Gastroesophageal sphincter (tissue), 4 donors: ENCODE data around the gene CCL16. TPM values are rescaled to one million over a fixed set of nuclear protein-coding genes. Genes with fewer than 3 reads are reported as not detected.

Source experiments
- ATAC-seq: fragments of 150-250 bp; one replicate; pipeline ENCODE4 v1.9.1; 2016; ENCODE audit warnings: mild to moderate bottlenecking, moderate library complexity
- H3K27ac ChIP-seq, 4 donors: fragments of 200-600 bp; sonication (generic) in 3 of 4; 1 replicate in 3 of 4; 2 replicates in 1 of 4; pipeline ENCODE4 v1.5.1; 2016 to 2019
- H3K27me3 ChIP-seq: fragments of 200-600 bp; sonication (generic); one replicate; pipeline ENCODE4 v1.5.1; 2019
- H3K36me3 ChIP-seq, 2 donors: fragments of 200-600 bp; sonication (generic); one replicate each; pipeline ENCODE4 v1.5.1; 2019; ENCODE audit warnings: control low read depth in 1 of 2
- H3K4me1 ChIP-seq, 3 donors: fragments of 200-600 bp; sonication (generic); 1 replicate in 2 of 3; 2 replicates in 1 of 3; pipeline ENCODE4 v1.5.1; 2016 to 2019; ENCODE audit warnings: control low read depth in 2 of 3
- H3K4me3 ChIP-seq, 2 donors: fragments of 200-600 bp; sonication (generic); one replicate each; pipeline ENCODE4 v1.5.1; 2019; ENCODE audit warnings: mild to moderate bottlenecking in 1 of 2, moderate library complexity in 1 of 2
- H3K9me3 ChIP-seq, 3 donors: fragments of 200-600 bp; sonication (generic); one replicate each; pipeline ENCODE4 v1.5.1; 2017 to 2019; ENCODE audit warnings: control low read depth in 2 of 3
- EP300 ChIP-seq: sonication (generic); formaldehyde crosslinking; IDR thresholded peaks from one replicate; pipeline ENCODE4 v1.6.1; 2017; ENCODE audit warnings: antibody characterized with exemption, mild to moderate bottlenecking
- POLR2A ChIP-seq, 2 donors: fragments of 450-650 bp; IDR thresholded peaks; one replicate each; pipeline ENCODE4 v1.6.1; 2017; ENCODE audit warnings: antibody characterized with exemption in 2 of 2, mild to moderate bottlenecking in 2 of 2, moderate library complexity in 1 of 2
- POLR2AphosphoS5 ChIP-seq: sonication (generic); formaldehyde crosslinking; IDR thresholded peaks from one replicate; pipeline ENCODE4 v1.6.1; 2017; ENCODE audit warnings: antibody characterized with exemption
- WGBS, 2 donors: methylation state at CpG; one replicate each; pipeline ENCODE4 v1.1.5; 2018; ENCODE audit warnings: low coverage in 1 of 2; 5-methylcytosine and 5-hydroxymethylcytosine counted together
- total RNA-seq, 4 donors: library from RNA; depleted of rRNA; stranded (reverse); fragments of >200 nt; gene quantifications; one replicate each; pipeline ENCODE4 v1.1.0, GENCODE V29; 2016
- TF ChIP-seq, protein P1 (sequence below), 4 experiments: fragments of 200-600 bp in 2 of 4; fragments of 450-650 bp in 2 of 4; sonication (generic) in 1 of 4; IDR thresholded peaks; one replicate each; pipeline ENCODE4 v1.5.1; 2017 to 2019; ENCODE audit warnings: antibody characterized with exemption in 4 of 4, mild to moderate bottlenecking in 2 of 4, moderate library complexity in 2 of 4

Gene CCL16
- total RNA-seq, 4 donors from 2014 or later: not detected

DNA sequence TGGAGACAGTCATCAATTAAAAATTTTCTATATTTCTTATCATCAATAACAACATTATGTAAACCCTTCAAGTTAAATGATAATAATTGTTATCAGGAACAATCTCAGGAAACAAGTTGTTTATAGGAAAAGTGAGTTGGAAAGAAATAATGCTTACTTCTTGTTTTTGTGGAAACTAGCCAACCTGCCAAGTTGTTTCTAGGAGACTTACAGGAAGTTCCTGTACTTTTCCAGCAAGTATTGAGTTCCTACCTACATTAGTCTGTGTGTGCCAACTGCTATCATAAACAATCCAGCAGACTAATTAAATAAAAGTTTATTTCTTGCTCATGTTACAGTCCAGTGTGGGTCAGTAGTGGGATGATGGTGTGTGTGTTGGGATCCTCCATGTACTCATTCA is 6.9 kb upstream of the CCL16 start:
- Histone ChIP-seq H3K9me3 (peaks cover 0 to 14% (median 0%) of the 10 kb centered on the region in 3 donors), H3K36me3 (no peaks in the 10 kb centered on the region), H3K27me3 (peaks cover 7% of the 10 kb centered on the region), H3K4me1 (peaks cover 0 to 6% (median 0%) of the 10 kb centered on the region in 3 donors), H3K27ac (no peak overlapping the region), H3K4me3 (no peak overlapping the region)
- ATAC-seq: no peak
- no peak for TF ChIP-seq EP300

DNA sequence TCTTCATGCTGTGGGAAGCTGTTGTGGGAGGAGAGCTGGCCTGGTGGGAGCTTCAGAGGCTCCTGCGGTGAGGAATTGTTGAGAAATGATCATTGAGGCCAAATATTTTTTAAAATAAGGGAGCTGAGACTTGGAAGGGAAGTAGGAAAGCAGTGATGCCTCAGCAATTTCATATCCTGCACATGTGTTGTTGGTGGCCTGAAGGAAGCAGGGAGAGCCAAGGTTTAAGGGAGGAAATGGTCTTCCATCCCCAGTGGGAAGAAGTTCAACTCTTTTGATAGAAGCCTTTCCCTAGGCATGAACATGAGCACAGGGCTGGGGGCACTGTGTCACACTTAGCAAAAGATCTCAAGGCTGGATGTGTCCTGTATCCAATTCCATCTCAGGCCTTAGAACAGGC is 5.3 kb upstream of the CCL16 start, which contains the start of gene CCL14:
TSS of gene CCL14 (minus strand) at position 87 of the 400 bp plus-strand sequence. CDS start at position 7, 80 bp downstream.
- Histone ChIP-seq H3K4me1 (peaks cover 0 to 6% (median 0%) of the 10 kb centered on the region in 3 donors), H3K4me3 (peak within 1 kb of the TSS in 1 of 2 donors; percentile 38), H3K27ac (peak within 1 kb of the TSS in 3 of 4 donors; percentile 32 to 42 (median 35)), H3K9me3 (peaks cover 0 to 14% (median 0%) of the 10 kb centered on the region in 3 donors), H3K36me3 (no peaks in the 10 kb centered on the region), H3K27me3 (peaks cover 5% of the 10 kb centered on the region)
- ATAC-seq: no peak
- TF ChIP-seq POLR2AphosphoS5 (no peak), POLR2A (IDR thresholded peaks at IDR 0.05) (no peak), EP300 (no peak)
- TF ChIP-seq, protein P1, sequence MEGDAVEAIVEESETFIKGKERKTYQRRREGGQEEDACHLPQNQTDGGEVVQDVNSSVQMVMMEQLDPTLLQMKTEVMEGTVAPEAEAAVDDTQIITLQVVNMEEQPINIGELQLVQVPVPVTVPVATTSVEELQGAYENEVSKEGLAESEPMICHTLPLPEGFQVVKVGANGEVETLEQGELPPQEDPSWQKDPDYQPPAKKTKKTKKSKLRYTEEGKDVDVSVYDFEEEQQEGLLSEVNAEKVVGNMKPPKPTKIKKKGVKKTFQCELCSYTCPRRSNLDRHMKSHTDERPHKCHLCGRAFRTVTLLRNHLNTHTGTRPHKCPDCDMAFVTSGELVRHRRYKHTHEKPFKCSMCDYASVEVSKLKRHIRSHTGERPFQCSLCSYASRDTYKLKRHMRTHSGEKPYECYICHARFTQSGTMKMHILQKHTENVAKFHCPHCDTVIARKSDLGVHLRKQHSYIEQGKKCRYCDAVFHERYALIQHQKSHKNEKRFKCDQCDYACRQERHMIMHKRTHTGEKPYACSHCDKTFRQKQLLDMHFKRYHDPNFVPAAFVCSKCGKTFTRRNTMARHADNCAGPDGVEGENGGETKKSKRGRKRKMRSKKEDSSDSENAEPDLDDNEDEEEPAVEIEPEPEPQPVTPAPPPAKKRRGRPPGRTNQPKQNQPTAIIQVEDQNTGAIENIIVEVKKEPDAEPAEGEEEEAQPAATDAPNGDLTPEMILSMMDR (IDR thresholded peaks at IDR 0.05): no peak
- 0 to 67% methylated on average over 1 of the region's 1 CpG for WGBS, 2 donors

DNA sequence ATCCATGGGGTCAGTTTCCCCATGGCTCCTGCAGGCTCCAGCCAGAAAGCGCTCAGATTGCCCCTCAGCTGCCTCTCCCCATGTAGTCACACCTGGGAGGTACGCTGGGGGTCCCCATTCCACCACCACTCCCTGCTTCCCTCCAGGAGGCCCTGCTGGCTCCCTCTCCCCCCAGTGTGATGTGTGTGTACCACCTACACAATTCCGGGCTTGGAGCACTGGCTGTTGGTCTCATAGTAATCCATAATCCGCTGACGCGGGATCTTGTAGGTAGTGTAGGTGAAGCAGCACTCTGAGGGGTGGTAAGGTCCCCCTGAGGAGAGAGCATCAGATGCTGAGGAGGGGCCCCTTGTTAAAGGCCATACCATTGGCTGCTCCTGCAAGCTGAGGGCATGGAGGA is 2.8 kb upstream of the CCL16 start:
- Histone ChIP-seq H3K4me1 (peaks cover 0 to 6% (median 0%) of the 10 kb centered on the region in 3 donors), H3K4me3 (peak overlapping the region in 1 of 2 donors; percentile 38), H3K36me3 (no peaks in the 10 kb centered on the region), H3K27ac (no peak overlapping the region), H3K9me3 (peaks cover 0 to 8% (median 0%) of the 10 kb centered on the region in 3 donors), H3K27me3 (peaks cover 4% of the 10 kb centered on the region)
- 93% methylated on average over 6 of the region's 6 CpGs; no CpG with 5 or more reads in 1 of the 2 donors for WGBS, 2 donors
- ATAC-seq: no peak
- TF ChIP-seq POLR2A (IDR thresholded peaks at IDR 0.05) (no peak), EP300 (no peak), POLR2AphosphoS5 (no peak)
- TF ChIP-seq, protein P1 (IDR thresholded peaks at IDR 0.05): no peak

DNA sequence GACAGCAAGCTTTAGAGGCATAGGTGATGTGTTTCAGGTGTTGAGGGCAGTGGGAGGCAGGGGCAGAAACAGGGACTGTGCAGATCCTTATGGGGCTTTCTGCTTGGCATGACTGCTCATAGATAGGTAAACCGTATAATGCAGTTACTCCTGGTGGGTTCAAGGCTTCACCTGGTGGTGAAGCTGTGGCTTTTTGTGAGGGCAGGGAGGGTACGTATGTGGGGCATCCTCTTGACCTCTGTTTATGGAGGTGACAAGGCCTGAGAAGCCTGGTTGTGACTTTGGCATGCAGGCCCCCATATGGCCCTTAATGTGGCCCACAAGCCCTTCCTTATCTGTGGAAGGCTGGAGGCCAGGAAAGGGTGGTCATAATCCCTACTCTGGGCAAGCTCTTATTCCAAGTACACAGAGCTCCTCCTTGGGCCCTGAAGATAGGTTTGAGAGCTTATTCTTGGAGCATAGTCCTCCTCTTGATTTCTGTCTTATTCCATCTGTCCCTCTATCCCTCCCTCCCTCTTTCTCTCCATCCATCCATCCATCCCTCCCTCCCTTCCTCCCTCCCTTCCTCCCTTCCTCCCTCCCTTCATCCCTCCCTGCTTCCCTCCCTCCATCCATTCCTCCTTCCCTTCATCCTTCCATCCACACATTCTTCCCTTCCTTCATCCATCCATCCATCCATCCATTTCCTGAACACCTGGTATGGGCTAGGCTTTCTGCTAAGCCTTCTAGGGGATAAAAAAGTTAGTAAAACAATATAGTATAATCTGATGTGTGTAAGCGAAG is 1.3 kb upstream of the CCL16 start:
- no peak for ATAC-seq

DNA sequence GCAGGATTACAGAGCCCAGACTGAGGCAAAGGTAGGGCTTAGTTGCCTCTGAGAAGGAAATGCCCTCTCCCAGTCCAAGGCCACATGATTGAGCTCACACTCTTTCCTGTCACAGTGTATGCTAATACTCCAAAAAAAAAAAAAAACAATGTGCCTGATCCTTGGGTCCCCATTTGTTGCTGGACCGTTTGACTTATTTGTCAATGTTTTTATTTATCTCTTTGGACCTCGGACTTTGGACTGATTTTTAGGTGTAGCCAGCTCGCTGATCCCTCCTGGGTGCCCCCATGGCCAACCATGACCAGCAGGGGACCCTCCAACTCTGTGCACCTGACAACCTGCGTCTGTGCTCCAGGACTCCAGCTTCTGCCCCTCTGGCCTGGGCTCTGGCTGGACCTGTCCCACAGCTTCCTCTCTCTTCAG is 622 bp upstream of the CCL16 start:
- TF ChIP-seq POLR2A (IDR thresholded peaks at IDR 0.05): no peak
- TF ChIP-seq POLR2AphosphoS5: no peak
- ATAC-seq: no peak
- H3K4me3 ChIP-seq: no peak overlapping the region
- H3K4me1 ChIP-seq: no peaks in the 10 kb centered on the region
- H3K36me3 ChIP-seq: no peaks in the 10 kb centered on the region
- H3K27ac ChIP-seq: no peak overlapping the region
- 65 to 80% methylated on average over 1 to 2 of the region's 4 CpGs for WGBS, 2 donors
- peaks cover 18% of the 10 kb centered on the region for H3K27me3 ChIP-seq
- no peaks in the 10 kb centered on the region for H3K9me3 ChIP-seq

More for the DNA sequence above, 1.3 kb upstream of the CCL16 start:
- H3K27me3 ChIP-seq: peaks cover 11% of the 10 kb centered on the region
- no peaks in the 10 kb centered on the region for H3K36me3 ChIP-seq
- H3K9me3 ChIP-seq: no peaks in the 10 kb centered on the region
- no peak overlapping the region for H3K4me3 ChIP-seq
- 67 to 100% methylated on average over 1 of the region's 3 CpGs for WGBS, 2 donors
- no peak for TF ChIP-seq POLR2A (IDR thresholded peaks at IDR 0.05)
- no peak for TF ChIP-seq POLR2AphosphoS5
- no peak for TF ChIP-seq EP300
- TF ChIP-seq, protein P1 (IDR thresholded peaks at IDR 0.05): no peak
- H3K4me1 ChIP-seq: peaks cover 0 to 5% (median 0%) of the 10 kb centered on the region in 3 donors
- no peak overlapping the region for H3K27ac ChIP-seq

DNA sequence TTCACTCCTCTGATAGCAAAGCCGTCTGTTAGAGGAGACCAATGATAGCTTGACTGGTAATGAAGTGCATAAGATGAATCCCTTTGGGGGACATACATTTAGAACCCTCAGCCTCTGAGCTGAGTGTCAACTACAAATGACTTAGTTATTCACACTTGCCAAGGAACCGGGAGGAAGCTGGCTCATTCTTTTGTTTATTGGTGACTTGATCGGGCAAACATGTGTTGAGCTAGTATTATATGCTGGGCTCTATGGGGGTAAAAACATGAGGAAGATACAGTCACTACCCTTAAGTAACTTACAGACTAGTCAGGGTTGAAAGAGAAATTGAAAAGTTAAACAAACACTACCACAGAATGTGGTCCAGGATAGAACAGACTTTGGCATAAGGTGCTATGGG is 3.0 kb downstream of the CCL16 start:
- Histone ChIP-seq H3K9me3 (no peaks in the 10 kb centered on the region), H3K27ac (no peak overlapping the region), H3K4me1 (no peaks in the 10 kb centered on the region), H3K27me3 (peaks cover 21% of the 10 kb centered on the region), H3K4me3 (no peak overlapping the region), H3K36me3 (no peaks in the 10 kb centered on the region)
- WGBS, 2 donors: 93% methylated on average over 2 of the region's 3 CpGs; no CpG with 5 or more reads in 1 of the 2 donors
- TF ChIP-seq EP300 (no peak), POLR2A (IDR thresholded peaks at IDR 0.05) (no peak), POLR2AphosphoS5 (no peak)
- TF ChIP-seq, protein P1 (IDR thresholded peaks at IDR 0.05): no peak
- no peak for ATAC-seq
